HL-60 (cell line): ENCODE data around the gene CBX4.

Experiments used
- POLR2AphosphoS5 ChIP-seq: IDR thresholded peaks from 2 replicates; pipeline ENCODE4 v1.6.1; 2012; ENCODE audit warnings: low read depth
- SPI1 ChIP-seq: IDR thresholded peaks from 2 replicates; pipeline ENCODE4 v1.6.1; 2012; ENCODE audit warnings: low read depth, mild to moderate bottlenecking, borderline replicate concordance
- TF ChIP-seq, protein P1 (sequence below): IDR thresholded peaks from one replicate; pipeline ENCODE4 v1.5.1; 2011; ENCODE audit warnings: low read length, control low read depth, inconsistent platforms; ENCODE audit not compliant: insufficient read depth
- TF ChIP-seq, protein P2 (sequence below): IDR thresholded peaks from 2 replicates; pipeline ENCODE4 v1.6.1; 2012; ENCODE audit warnings: low read depth; ENCODE audit not compliant: insufficient replicate concordance

DNA sequence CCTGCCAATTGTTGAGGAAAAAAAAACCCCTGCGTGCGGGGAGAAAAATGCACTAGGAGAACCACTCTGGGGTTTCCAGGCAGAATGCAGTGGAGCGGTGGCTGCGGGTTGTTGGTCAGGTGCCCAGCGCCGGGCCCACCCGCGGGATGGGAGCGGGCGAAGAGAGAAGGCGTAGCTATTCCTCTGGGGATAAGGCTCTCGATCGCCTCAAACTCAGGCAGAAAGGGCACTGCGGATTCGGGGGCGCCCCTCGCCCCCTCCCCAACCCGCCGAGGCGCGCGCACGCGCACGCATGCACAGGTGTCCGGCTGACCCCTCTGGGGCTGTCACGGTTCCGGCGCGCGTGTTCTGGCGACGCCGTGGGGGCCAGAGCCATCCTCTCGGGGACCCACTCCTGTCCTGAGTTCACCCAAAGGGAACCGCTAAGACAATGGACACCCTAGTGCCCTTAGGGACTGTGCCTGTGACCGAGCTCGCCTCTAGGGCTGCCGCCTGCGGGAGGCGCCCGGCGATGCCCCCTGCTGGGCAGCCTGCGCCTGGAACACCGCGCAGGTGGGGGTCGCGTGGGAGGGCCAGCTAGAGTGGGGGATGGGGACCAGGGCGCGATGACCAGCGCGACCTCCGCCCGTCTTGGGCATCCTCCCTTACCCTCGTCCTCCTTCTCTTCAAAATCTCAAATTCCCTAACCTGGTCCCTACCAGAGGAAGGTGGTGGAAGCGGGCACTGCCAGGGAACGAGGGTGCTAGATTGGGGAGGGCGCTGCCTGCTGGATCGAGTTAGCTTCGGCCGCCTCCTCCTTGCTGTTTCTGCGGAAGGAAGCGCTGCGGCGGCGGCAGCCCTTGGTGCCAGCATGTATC lies 28.0 kb downstream of the CBX4 start:
- TF ChIP-seq, protein P1, sequence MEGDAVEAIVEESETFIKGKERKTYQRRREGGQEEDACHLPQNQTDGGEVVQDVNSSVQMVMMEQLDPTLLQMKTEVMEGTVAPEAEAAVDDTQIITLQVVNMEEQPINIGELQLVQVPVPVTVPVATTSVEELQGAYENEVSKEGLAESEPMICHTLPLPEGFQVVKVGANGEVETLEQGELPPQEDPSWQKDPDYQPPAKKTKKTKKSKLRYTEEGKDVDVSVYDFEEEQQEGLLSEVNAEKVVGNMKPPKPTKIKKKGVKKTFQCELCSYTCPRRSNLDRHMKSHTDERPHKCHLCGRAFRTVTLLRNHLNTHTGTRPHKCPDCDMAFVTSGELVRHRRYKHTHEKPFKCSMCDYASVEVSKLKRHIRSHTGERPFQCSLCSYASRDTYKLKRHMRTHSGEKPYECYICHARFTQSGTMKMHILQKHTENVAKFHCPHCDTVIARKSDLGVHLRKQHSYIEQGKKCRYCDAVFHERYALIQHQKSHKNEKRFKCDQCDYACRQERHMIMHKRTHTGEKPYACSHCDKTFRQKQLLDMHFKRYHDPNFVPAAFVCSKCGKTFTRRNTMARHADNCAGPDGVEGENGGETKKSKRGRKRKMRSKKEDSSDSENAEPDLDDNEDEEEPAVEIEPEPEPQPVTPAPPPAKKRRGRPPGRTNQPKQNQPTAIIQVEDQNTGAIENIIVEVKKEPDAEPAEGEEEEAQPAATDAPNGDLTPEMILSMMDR, result peak; percentile 26
- TF ChIP-seq POLR2AphosphoS5 (no peak), SPI1 (no peak)
- TF ChIP-seq, protein P2, sequence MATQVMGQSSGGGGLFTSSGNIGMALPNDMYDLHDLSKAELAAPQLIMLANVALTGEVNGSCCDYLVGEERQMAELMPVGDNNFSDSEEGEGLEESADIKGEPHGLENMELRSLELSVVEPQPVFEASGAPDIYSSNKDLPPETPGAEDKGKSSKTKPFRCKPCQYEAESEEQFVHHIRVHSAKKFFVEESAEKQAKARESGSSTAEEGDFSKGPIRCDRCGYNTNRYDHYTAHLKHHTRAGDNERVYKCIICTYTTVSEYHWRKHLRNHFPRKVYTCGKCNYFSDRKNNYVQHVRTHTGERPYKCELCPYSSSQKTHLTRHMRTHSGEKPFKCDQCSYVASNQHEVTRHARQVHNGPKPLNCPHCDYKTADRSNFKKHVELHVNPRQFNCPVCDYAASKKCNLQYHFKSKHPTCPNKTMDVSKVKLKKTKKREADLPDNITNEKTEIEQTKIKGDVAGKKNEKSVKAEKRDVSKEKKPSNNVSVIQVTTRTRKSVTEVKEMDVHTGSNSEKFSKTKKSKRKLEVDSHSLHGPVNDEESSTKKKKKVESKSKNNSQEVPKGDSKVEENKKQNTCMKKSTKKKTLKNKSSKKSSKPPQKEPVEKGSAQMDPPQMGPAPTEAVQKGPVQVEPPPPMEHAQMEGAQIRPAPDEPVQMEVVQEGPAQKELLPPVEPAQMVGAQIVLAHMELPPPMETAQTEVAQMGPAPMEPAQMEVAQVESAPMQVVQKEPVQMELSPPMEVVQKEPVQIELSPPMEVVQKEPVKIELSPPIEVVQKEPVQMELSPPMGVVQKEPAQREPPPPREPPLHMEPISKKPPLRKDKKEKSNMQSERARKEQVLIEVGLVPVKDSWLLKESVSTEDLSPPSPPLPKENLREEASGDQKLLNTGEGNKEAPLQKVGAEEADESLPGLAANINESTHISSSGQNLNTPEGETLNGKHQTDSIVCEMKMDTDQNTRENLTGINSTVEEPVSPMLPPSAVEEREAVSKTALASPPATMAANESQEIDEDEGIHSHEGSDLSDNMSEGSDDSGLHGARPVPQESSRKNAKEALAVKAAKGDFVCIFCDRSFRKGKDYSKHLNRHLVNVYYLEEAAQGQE, result no peak
